HTR-8/SVneo (cell line): Measurements from ENCODE around the gene ANKFY1.
"Not testable (repeated sequence)": the region's sequence is repeated elsewhere in the genome, so short reads cannot be mapped to it uniquely, and the experiment has no call there.

ENCODE experiments used
- DNase-seq: peaks from one replicate; pipeline ENCODE4 v3.0.0; 2011; ENCODE audit warnings: low spot score, mixed read lengths; ENCODE audit not compliant: insufficient read length
- FAIRE-seq: peaks from 2 replicates; lab custom pipeline; 2011; peaks lifted over from hg19 to GRCh38; lab: Jason Lieb, UNC

ANKFY1 gene

DNA sequence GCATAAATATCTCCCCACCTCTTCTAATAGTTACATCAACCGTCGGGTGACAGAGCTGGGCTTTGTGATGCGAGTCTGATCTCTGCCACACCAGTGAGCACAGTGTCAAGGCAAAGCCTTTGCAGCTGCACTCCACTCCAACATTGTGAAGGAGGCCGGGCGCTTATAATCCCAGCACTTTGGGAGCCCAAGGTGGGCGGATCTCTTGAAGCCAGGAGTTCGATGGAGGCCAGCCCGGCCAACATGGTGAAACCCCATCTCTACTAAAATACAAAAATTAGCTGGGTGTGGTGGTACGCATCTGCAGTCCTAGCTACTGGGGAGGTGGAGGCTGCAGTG lies 101.8 kb downstream of the ANKFY1 start:
- DNase-seq: no peak
- no peak for FAIRE-seq

- FAIRE-seq (peak; percentile 85), DNase-seq (peak; percentile 93)
These were observed 102.4 kb downstream of the ANKFY1 start for GRCh38 chr17:4161192-4161966.

GRCh38 chr17:4160294-4160859 lies 103.4 kb downstream of the ANKFY1 start:
- DNase-seq: no peak
- no peak for FAIRE-seq

DNA sequence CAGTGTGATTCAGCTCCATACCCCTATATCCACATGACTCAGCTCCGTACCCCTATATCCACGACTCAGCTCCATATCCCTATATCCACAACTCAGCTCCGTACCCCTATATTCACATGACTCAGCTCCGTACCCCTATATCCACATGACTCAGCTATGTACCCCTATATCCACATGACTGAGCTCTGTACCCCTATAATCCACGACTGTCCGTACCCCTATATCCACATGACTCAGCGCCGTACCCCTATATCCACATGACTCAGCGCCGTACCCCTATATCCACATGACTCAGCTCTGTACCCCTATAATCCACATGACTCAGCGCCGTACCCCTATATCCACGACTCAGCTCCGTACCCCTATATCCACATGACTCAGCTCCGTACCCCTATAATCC lies 104.0 kb downstream of the ANKFY1 start:
- DNase-seq (no peak), FAIRE-seq (no peak)

DNA sequence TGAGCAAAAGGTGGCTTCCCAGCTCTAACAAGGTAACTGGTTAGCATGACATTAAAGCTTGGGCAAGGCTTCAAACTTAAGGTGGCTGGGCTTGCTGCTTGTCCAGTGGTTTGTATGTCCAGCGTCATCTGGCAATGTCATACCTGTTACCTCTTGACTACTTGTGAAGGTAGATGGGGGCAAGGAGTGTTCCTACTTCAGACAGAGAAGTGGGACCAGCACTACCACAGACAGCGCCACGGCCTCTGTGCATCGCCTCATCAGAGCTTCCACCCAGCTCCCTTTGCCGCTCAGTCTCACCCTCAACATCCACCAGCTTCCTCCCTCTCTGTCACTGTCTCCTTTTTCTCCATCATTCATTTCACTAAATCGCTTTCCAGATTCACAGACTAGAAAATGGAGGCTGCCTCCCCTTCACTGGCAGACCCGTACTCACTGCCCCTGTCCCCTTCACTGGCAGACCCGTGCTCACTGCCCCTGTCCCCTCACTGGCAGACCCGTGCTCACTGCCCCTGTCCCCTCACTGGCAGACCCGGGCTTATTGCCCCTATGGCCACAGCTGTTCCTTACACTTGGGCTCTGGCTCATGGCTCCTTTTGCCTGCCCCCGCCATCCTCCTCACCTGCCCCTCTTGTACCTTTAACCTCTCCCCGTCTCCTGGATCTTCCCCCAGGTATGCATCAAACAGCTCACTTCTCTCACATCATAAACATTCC lies 106.0 kb downstream of the ANKFY1 start:
- DNase-seq (no peak), FAIRE-seq (no peak)

- DNase-seq (no peak), FAIRE-seq (no peak)
These were observed 106.9 kb downstream of the ANKFY1 start for GRCh38 chr17:4156750-4157381.

GRCh38 chr17:4155980-4156620 lies 107.7 kb downstream of the ANKFY1 start:
- DNase-seq (no peak), FAIRE-seq (no peak)

- DNase-seq (no peak), FAIRE-seq (no peak)
These were observed 109.6 kb downstream of the ANKFY1 start for GRCh38 chr17:4154201-4154600.

- FAIRE-seq (no peak), DNase-seq (no peak)
These were observed 111.3 kb downstream of the ANKFY1 start for GRCh38 chr17:4152471-4152870.

DNA sequence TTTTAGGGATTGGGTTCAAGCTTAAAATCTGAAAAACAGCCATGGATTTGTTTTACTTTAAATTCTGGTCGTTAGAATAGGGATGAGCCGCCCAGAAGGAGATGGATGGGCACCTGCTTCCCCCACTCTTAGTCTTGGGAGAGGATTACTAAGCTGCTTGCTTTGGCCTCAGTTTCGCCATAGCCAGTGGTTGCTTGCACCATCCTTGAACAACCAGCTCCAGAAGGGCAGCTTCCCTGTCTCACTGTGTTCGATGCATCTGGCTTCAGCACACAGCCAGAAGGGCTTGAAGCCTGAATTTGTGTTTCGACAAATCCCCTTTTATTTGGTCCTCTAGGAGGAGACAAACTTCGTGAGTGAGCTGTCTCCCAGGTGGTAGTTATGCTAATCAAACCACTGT lies 113.7 kb downstream of the ANKFY1 start:
- no peak for FAIRE-seq
- DNase-seq: no peak

DNA sequence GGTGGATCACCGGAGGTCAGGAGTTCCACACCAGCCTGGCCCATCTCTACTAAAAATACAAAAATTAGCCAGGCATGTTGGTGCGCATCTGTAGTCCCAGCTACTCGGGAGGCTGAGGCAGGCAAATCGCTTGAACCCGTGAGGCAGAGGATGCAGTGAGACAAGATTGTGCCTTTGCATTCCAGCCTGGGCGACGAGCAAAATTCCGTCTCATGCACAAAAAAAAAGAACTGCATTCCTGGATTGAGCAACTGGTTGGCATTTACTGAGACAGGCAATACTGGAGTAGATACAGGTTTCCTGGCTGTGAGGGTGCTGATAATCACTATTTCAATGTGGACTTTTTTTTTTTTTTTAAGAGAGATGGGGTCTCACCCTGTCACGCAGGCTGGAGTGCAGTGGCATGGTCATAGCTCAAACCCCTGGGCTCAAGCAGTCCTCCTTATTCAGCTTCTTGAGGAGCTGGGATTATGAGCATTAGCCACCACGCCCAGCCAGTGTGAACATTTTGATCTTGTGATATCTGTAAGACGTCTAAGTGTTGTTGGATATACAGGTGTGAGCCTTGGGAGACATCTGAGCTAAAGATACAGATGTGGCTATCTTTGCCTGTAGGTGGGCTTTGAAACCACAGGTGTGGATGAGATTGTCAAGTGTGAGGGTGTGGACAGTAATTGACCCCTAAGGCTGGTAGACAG lies 115.0 kb downstream of the ANKFY1 start:
- FAIRE-seq (no peak), DNase-seq (no peak)

GRCh38 chr17:4147751-4148310 lies 115.9 kb downstream of the ANKFY1 start:
- FAIRE-seq: no peak
- no peak for DNase-seq

GRCh38 chr17:4146641-4147040 lies 117.1 kb downstream of the ANKFY1 start:
- DNase-seq (no peak), FAIRE-seq (no peak)

DNA sequence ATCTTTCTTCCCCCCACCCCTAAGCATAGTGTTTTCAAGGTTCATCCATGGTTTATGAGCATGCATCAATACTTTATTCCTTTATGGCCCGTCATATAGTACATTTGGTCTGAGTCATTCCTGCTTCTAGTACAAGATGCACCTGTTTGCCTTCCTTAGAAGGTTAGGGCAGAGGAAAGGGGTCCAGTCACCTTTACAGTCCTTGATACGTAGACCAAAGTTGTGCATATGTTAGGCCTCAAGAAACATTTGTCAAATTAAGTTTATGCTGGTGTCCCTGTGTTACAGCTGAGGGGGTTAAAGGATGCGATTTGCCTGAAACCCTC lies 119.4 kb downstream of the ANKFY1 start:
- no peak for FAIRE-seq
- DNase-seq: no peak

- FAIRE-seq: peak; percentile 95
- DNase-seq: peak; percentile 93
These were observed 120.0 kb downstream of the ANKFY1 start for GRCh38 chr17:4143563-4144421.

DNA sequence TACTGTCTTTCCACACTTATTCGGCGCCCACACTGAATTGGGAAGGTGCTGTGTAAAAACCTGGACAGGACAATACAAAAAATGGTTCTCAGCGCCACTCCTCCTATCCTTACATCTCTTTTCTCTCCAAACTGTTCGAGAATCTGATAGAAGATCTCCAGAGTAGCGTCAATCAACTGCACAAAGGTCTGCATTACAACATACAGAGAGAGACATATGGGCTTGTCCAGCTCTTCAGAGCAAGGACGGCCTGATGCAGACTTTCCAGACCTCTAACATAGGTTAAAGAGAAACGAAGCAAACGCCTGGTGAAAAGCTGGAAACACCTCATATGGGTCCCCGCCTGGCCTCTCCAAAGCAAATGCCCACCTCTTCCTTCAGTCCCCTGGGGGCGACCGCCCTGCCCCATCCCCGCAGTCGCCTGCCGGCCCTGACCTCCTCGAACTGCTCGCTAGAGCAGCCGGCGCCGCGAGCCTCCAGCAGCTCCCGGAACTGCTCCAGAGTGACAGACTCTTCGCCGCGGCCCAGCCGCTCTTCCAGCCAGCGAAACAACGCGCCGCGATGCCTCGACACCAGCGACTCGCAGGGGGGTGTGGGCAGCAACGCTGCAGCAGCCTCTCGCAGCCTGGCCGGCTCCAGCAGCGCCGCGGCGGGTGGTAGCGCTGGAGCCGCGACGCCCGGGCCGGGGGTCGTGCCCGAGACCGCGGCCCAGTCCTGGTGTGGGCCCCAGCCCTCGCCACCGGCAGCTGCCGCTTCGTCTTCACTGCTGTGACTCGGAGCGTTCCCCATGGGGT lies 121.5 kb downstream of the ANKFY1 start:
- FAIRE-seq: no peak
- DNase-seq: peak; percentile 47

DNA sequence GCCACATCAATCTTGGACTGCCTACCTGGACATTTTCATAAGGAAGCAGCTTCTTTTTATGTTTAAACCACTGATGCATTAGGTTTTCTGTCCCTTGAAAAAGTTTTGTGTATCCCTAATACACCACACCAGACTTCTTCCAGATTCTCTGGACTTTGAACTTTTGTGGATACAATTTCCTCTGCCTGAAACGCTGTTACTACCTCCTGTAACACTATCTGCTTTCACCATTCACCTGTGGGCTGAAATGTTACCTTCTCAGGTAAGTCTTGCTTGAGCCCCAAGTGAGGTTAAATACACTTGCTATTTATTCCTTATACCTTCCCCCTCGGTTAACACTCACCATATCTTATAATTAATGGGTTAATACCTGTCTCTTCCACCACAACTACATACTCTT lies 123.7 kb downstream of the ANKFY1 start:
- FAIRE-seq (no peak), DNase-seq (no peak)

GRCh38 chr17:4138906-4139526 lies 124.8 kb downstream of the ANKFY1 start:
- FAIRE-seq: not testable (repeated sequence)

More at GRCh38 chr17:4138906-4139526, 124.8 kb downstream of the ANKFY1 start:
- not testable (repeated sequence) for DNase-seq
